Measurements from ENCODE around the gene CABP7. TPM values are rescaled to one million over a fixed set of nuclear protein-coding genes. Genes with fewer than 3 reads are reported as not detected.

CABP7 gene
- polyA plus RNA-seq, 1 of the 3 experiments (the other 2 are of a cell fraction) = 0.72 TPM

DNA sequence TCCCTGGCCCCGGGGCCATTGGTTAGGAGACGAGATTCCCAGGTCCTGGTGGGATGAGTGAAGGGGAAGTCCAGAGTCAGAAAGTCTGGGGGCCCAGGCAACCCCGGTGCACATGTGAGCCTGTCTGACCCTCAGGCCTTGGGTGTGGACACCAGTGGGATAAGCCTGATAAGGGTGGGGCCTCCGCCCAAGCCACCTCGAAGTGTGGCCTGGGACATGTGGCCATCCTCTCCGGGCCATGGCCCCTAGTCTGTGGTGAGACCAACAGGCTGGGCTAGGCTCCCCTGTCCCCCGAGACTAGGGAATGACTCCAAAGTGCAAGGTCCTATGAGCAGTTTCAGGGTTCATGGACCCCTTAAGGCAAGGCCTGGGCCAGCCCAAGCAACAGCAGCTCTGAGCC, 6.3 kb downstream of the CABP7 start:
- Histone ChIP-seq H2AFZ (ENCODE audit: low read depth) (no peak overlapping the region), H3K9ac (no peak overlapping the region), H3K79me2 (ENCODE audit: insufficient read depth) (no peaks in the 10 kb centered on the region), H3F3A (replicated peaks; ENCODE audit: insufficient read depth) (no peaks in the 10 kb centered on the region), H3K9me3 (no peaks in the 10 kb centered on the region), H3K4me1 (ENCODE audit: control insufficient read depth in 1 of 2, insufficient read depth in 2 of 2, low read depth in 1 of 2, low read length in 1 of 2) (peaks cover 0 to 37% of the 10 kb centered on the region in 2 experiments; a peak in 1 of 4 replicates), H4K20me1 (ENCODE audit: insufficient read depth) (no peaks in the 10 kb centered on the region), H3K4me3 (ENCODE audit: low read depth in 2 of 2, low read length in 1 of 2) (no peak overlapping the region), H3K36me3 (replicated peaks in 1 of 2; ENCODE audit: control insufficient read depth in 1 of 2, insufficient read depth in 2 of 2, low read length in 1 of 2) (peaks cover 0 to 2% of the 10 kb centered on the region in 2 experiments), H3K27me3 (ENCODE audit: insufficient read depth) (peaks cover 3% of the 10 kb centered on the region; the same call in 1 of the 2 replicates), H3K27ac (ENCODE audit: low read depth in 2 of 2, low read length in 1 of 2) (no peak overlapping the region; a peak in 1 of 4 replicates), H3K4me2 (no peak overlapping the region), H3K9me2 (no peaks in the 10 kb centered on the region)
- WGBS (ENCODE audit: low lambda C conversion rate) = 82% methylated on average over 3 of the region's 7 CpGs
- TF ChIP-seq, protein P1, sequence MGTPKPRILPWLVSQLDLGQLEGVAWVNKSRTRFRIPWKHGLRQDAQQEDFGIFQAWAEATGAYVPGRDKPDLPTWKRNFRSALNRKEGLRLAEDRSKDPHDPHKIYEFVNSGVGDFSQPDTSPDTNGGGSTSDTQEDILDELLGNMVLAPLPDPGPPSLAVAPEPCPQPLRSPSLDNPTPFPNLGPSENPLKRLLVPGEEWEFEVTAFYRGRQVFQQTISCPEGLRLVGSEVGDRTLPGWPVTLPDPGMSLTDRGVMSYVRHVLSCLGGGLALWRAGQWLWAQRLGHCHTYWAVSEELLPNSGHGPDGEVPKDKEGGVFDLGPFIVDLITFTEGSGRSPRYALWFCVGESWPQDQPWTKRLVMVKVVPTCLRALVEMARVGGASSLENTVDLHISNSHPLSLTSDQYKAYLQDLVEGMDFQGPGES (IDR thresholded peaks at IDR 0.05; ENCODE audit: low read depth, low read length) = no peak
- no peak for TF ChIP-seq RFX5 (IDR thresholded peaks at IDR 0.05; ENCODE audit: low read length)
- ChIA-PET POLR2A (no interaction called here), CTCF (interaction anchor here (1.0 to 3.2 kb wide), 9 partner anchors 16 to 363 kb away, joined by 3 to 17 read pairs (median 6); no protein-coding TSS in a partner anchor)
- peak; percentile 38 for DNase-seq

DNA sequence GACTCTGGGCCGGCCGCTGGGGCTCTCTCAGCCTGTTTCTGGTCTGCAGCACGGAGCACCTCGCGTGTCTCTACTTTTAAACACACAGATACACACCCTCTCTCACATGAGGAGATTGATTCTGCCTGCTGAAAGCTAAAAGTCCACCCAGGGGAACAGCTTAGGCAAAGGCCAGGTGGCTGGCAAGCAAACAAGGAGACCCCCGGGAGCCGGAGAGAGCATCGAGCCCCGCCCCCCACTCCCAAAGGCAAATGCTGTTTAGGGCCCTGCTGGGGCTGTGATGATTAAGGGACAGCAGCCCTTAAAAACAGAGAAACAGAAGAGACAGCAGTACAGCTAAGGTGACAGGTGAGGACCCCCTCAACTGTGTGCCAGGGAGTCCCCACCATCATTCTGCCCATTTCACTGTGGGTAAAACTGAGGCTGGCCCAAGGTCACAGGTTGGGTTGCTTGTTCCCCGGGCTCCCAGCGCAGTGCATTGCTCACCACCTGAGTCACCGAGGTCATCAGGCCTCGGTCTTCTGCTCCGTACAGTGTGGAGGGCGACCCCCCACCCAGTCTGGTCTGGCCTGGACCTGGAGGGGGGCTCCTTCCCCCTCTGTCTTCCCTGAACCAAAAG, 6.8 kb downstream of the CABP7 start:
- Histone ChIP-seq H3K79me2 (ENCODE audit: insufficient read depth) (no peaks in the 10 kb centered on the region), H3K4me3 (ENCODE audit: low read depth in 2 of 2, low read length in 1 of 2) (no peak overlapping the region), H4K20me1 (ENCODE audit: insufficient read depth) (no peaks in the 10 kb centered on the region), H3K9me3 (no peaks in the 10 kb centered on the region), H3K9me2 (no peaks in the 10 kb centered on the region), H3K27ac (ENCODE audit: low read depth in 2 of 2, low read length in 1 of 2) (no peak overlapping the region; a peak in 1 of 4 replicates), H2AFZ (ENCODE audit: low read depth) (no peak overlapping the region), H3K27me3 (ENCODE audit: insufficient read depth) (no peaks in the 10 kb centered on the region), H3K9ac (no peak overlapping the region), H3K4me1 (ENCODE audit: control insufficient read depth in 1 of 2, insufficient read depth in 2 of 2, low read depth in 1 of 2, low read length in 1 of 2) (peaks cover 0 to 32% of the 10 kb centered on the region in 2 experiments; a peak in 1 of 4 replicates), H3F3A (replicated peaks; ENCODE audit: insufficient read depth) (no peaks in the 10 kb centered on the region), H3K36me3 (replicated peaks in 1 of 2; ENCODE audit: control insufficient read depth in 1 of 2, insufficient read depth in 2 of 2, low read length in 1 of 2) (peaks cover 0 to 2% of the 10 kb centered on the region in 2 experiments), H3K4me2 (no peak overlapping the region)
- DNase-seq = no peak
- TF ChIP-seq, protein P2, sequence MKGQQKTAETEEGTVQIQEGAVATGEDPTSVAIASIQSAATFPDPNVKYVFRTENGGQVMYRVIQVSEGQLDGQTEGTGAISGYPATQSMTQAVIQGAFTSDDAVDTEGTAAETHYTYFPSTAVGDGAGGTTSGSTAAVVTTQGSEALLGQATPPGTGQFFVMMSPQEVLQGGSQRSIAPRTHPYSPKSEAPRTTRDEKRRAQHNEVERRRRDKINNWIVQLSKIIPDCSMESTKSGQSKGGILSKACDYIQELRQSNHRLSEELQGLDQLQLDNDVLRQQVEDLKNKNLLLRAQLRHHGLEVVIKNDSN (IDR thresholded peaks at IDR 0.05; ENCODE audit: borderline replicate concordance, low read depth) = no peak
- no peak for TF ChIP-seq MEF2A (IDR thresholded peaks at IDR 0.05; ENCODE audit: borderline replicate concordance, low read depth)
- 76% methylated on average over 11 of the region's 15 CpGs for WGBS (ENCODE audit: low lambda C conversion rate)
- ChIA-PET CTCF (interaction anchor here (0.7 to 3.2 kb wide), 11 partner anchors 8 to 362 kb away, joined by 4 to 17 read pairs (median 9); no protein-coding TSS in a partner anchor), POLR2A (no interaction called here)

DNA sequence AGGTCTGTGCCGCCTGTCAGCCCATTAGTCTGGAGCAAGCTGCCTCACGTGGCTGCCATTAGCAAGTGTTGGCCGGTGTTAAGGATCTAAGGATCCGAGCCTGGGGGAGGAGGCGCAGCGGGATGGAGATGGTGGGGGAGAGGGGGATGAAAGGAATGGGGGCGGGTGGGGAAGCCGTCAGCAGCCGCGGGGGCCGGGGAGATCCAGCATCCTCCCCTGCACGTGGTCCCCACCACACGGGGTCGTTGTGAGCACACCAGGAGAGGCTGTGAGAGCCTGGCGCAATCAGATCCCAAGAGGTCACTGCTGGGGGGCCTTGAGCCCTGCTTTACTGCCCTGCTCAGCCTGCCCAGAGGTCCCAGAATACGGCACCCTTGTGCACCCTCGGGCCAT, 7.3 kb downstream of the CABP7 start:
- WGBS (ENCODE audit: low lambda C conversion rate) = 19% methylated on average over 5 of the region's 17 CpGs
- Histone ChIP-seq H3F3A (replicated peaks; ENCODE audit: insufficient read depth) (no peaks in the 10 kb centered on the region), H3K4me2 (no peak overlapping the region), H3K9me2 (no peaks in the 10 kb centered on the region), H3K4me3 (ENCODE audit: low read depth in 2 of 2, low read length in 1 of 2) (no peak overlapping the region), H4K20me1 (ENCODE audit: insufficient read depth) (no peaks in the 10 kb centered on the region), H3K36me3 (replicated peaks in 1 of 2; ENCODE audit: control insufficient read depth in 1 of 2, insufficient read depth in 2 of 2, low read length in 1 of 2) (peaks cover 0 to 2% of the 10 kb centered on the region in 2 experiments), H3K79me2 (ENCODE audit: insufficient read depth) (no peaks in the 10 kb centered on the region), H3K27me3 (ENCODE audit: insufficient read depth) (no peaks in the 10 kb centered on the region), H3K27ac (ENCODE audit: low read depth in 2 of 2, low read length in 1 of 2) (no peak overlapping the region; a peak in 1 of 4 replicates), H3K4me1 (ENCODE audit: control insufficient read depth in 1 of 2, insufficient read depth in 2 of 2, low read depth in 1 of 2, low read length in 1 of 2) (peaks cover 0 to 27% of the 10 kb centered on the region in 2 experiments; a peak in 1 of 4 replicates), H2AFZ (ENCODE audit: low read depth) (no peak overlapping the region), H3K9ac (no peak overlapping the region), H3K9me3 (no peaks in the 10 kb centered on the region)
- ChIA-PET POLR2A (no interaction called here), CTCF (interaction anchor here (0.7 to 3.2 kb wide), 13 partner anchors 8 to 362 kb away, joined by 3 to 17 read pairs (median 6); no protein-coding TSS in a partner anchor)
- peak; percentile 91 for DNase-seq
- TF ChIP-seq RAD21 (IDR thresholded peaks at IDR 0.05; ENCODE audit: low read length) (peak; percentile 60), MXI1 (IDR thresholded peaks at IDR 0.05; ENCODE audit: low read depth, low read length) (0 out of 2 replicates have a peak, but pooled peaks have one; percentile 39), SIN3A (IDR thresholded peaks at IDR 0.05; ENCODE audit: borderline replicate concordance, low read depth, low read length) (no peak), SMC3 (IDR thresholded peaks at IDR 0.05; ENCODE audit: low read depth, low read length) (peak; percentile 43)
- TF ChIP-seq, protein P3, sequence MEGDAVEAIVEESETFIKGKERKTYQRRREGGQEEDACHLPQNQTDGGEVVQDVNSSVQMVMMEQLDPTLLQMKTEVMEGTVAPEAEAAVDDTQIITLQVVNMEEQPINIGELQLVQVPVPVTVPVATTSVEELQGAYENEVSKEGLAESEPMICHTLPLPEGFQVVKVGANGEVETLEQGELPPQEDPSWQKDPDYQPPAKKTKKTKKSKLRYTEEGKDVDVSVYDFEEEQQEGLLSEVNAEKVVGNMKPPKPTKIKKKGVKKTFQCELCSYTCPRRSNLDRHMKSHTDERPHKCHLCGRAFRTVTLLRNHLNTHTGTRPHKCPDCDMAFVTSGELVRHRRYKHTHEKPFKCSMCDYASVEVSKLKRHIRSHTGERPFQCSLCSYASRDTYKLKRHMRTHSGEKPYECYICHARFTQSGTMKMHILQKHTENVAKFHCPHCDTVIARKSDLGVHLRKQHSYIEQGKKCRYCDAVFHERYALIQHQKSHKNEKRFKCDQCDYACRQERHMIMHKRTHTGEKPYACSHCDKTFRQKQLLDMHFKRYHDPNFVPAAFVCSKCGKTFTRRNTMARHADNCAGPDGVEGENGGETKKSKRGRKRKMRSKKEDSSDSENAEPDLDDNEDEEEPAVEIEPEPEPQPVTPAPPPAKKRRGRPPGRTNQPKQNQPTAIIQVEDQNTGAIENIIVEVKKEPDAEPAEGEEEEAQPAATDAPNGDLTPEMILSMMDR (IDR thresholded peaks at IDR 0.05) = peak; percentile 32
- TF ChIP-seq, protein P4, sequence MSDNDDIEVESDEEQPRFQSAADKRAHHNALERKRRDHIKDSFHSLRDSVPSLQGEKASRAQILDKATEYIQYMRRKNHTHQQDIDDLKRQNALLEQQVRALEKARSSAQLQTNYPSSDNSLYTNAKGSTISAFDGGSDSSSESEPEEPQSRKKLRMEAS (IDR thresholded peaks at IDR 0.05; ENCODE audit: low read depth) = peak; percentile 43; the same call in 1 of the 2 replicates
